OCI-LY1 (cell line): ENCODE data around the gene GHRH.

Experiments used
- H2AFZ ChIP-seq: fragments of 200-600 bp; sonication (generic), shearing (Covaris generic); 2 replicates; pipeline ENCODE4 v1.6.0; 2014; ENCODE audit warnings: antibody characterized with exemption, mild to moderate bottlenecking, low read length
- H3F3A ChIP-seq: fragments of 200-600 bp; sonication (generic), shearing (Covaris generic); 2 replicates; pipeline ENCODE4 v1.6.0; 2014; ENCODE audit warnings: mild to moderate bottlenecking, antibody characterized with exemption, low read length, moderate library complexity; ENCODE audit not compliant: insufficient read depth
- H3K27ac ChIP-seq: fragments of 200-600 bp; sonication (generic); 2 replicates; pipeline ENCODE4 v1.5.1; 2014; ENCODE audit warnings: low read length, mixed run types, mild to moderate bottlenecking, low read depth; ENCODE audit not compliant: poor library complexity, severe bottlenecking
- H3K27me3 ChIP-seq: fragments of 200-600 bp; sonication (generic); 2 replicates; pipeline ENCODE4 v1.6.0; 2014; ENCODE audit warnings: antibody characterized with exemption, mild to moderate bottlenecking, low read length, moderate library complexity; ENCODE audit not compliant: insufficient read depth
- H3K36me3 ChIP-seq: fragments of 200-600 bp; sonication (generic); 2 replicates; pipeline ENCODE4 v1.6.1; 2014; ENCODE audit warnings: mild to moderate bottlenecking, antibody characterized with exemption, low read length, moderate library complexity, mixed read lengths; ENCODE audit not compliant: insufficient read depth
- H3K4me1 ChIP-seq: fragments of 200-600 bp; sonication (generic); 2 replicates; pipeline ENCODE4 v1.5.1; 2014; ENCODE audit warnings: mild to moderate bottlenecking, low read length, moderate library complexity; ENCODE audit not compliant: insufficient read depth, severe bottlenecking
- H3K4me2 ChIP-seq: fragments of 200-600 bp; sonication (generic), shearing (Covaris generic); 2 replicates; pipeline ENCODE4 v1.6.1; 2014; ENCODE audit warnings: low read length
- H3K4me3 ChIP-seq: fragments of 200-600 bp; sonication (generic); 2 replicates; pipeline ENCODE4 v1.5.1; 2014; ENCODE audit warnings: low read length, low read depth, mild to moderate bottlenecking, mixed read lengths; ENCODE audit not compliant: poor library complexity, severe bottlenecking
- H3K79me2 ChIP-seq: fragments of 200-600 bp; shearing (Covaris generic); 2 replicates; pipeline ENCODE4 v1.6.1; 2016; ENCODE audit warnings: mixed run types, low read length, mixed read lengths; ENCODE audit not compliant: insufficient read depth
- H3K9ac ChIP-seq: fragments of 200-600 bp; sonication (generic), shearing (Covaris generic); 2 replicates; pipeline ENCODE4 v1.6.1; 2014; ENCODE audit warnings: mild to moderate bottlenecking, low read length, mixed read lengths
- H3K9me2 ChIP-seq: fragments of 200-600 bp; sonication (generic), shearing (Covaris generic); 2 replicates; pipeline ENCODE4 v1.6.1; 2014; ENCODE audit warnings: low read depth, mild to moderate bottlenecking, low read length, mixed read lengths
- H3K9me3 ChIP-seq: fragments of 200-600 bp; shearing (Covaris generic); 2 replicates; pipeline ENCODE4 v1.6.1; 2014; ENCODE audit warnings: low read length, mixed read lengths
- H4K20me1 ChIP-seq: fragments of 200-600 bp; sonication (generic), shearing (Covaris generic); 2 replicates; pipeline ENCODE4 v1.6.0; 2016; ENCODE audit warnings: mild to moderate bottlenecking, low read length; ENCODE audit not compliant: insufficient read depth
- CTCF ChIP-seq: fragments of 200-600 bp; sonication (generic), shearing (Covaris generic); IDR thresholded peaks from 2 replicates; pipeline ENCODE4 v1.5.1; 2017; ENCODE audit warnings: mild to moderate bottlenecking, antibody characterized with exemption, low read length, moderate library complexity, mixed read lengths
- EZH2 ChIP-seq: fragments of 200-600 bp; sonication (generic), shearing (Covaris generic); IDR thresholded peaks from 2 replicates; pipeline ENCODE4 v1.8.0; 2017; ENCODE audit warnings: borderline replicate concordance, mixed run types, mild to moderate bottlenecking, antibody characterized with exemption, low read length, moderate library complexity, mixed read lengths

GHRH gene

DNA sequence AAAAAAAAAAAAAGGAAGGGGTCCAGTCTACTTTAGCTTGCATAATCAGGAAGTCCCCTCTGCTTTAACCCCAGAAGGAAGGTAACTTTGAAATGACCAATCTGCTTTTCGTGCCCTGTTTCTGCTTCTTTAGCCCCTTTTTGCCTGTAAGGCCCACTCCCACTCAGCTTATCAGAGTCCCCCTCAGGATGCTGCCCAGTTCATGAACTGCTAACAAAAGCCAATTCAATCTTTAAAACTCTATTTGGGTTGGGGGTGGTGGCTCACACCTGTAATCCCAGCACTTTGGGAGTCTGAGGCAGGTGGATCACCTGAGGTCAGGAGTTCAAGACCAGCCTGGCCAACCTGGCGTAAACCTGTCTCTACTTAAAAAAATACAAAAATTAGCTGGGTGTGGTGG is 12.3 kb downstream of the GHRH start:
- Histone ChIP-seq H4K20me1 (no peaks in the 10 kb centered on the region), H3K4me2 (no peak overlapping the region), H3K27me3 (0 out of 2 replicates have a peak, but pooled peaks cover 5% of the 10 kb centered on the region), H3K9me2 (no peaks in the 10 kb centered on the region), H3K4me1 (no peaks in the 10 kb centered on the region), H3K36me3 (no peaks in the 10 kb centered on the region), H3F3A (no peaks in the 10 kb centered on the region), H2AFZ (no peak overlapping the region), H3K4me3 (no peak overlapping the region), H3K79me2 (no peaks in the 10 kb centered on the region), H3K9me3 (no peaks in the 10 kb centered on the region), H3K9ac (no peak overlapping the region), H3K27ac (no peak overlapping the region)
- TF ChIP-seq CTCF (no peak), EZH2 (no peak)

GRCh38 chr20:37247547-37247946 is 14.1 kb downstream of the GHRH start:
- H3K9me2 ChIP-seq: no peaks in the 10 kb centered on the region
- H3K9me3 ChIP-seq: no peaks in the 10 kb centered on the region
- TF ChIP-seq EZH2 (no peak), CTCF (no peak)

DNA sequence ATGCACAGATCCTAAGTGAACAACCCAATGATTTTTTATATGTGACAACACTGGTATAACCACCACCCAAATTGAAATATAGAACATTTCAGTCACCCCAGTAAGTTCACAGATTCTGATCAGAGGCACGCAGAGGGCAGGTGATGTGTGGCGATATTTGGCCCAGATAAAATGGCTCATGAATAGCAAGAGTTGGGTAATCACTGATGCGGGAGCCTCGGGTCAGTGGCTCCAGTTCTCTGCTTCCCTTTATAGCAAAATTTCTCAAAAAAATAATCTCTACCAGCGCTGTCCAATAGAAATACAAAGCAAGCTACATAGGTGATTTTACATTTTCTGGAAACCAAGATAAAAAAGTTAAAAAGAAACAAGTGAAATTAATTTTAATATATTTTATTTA is 14.9 kb downstream of the GHRH start:
- no peak overlapping the region for H2AFZ ChIP-seq
- H3K4me2 ChIP-seq: no peak overlapping the region
- no peaks in the 10 kb centered on the region for H3K79me2 ChIP-seq
- 0 out of 2 replicates have a peak, but pooled peaks cover 5% of the 10 kb centered on the region for H3K27me3 ChIP-seq
- H3F3A ChIP-seq: no peaks in the 10 kb centered on the region
- H3K4me1 ChIP-seq: no peaks in the 10 kb centered on the region
- TF ChIP-seq EZH2 (no peak), CTCF (no peak)
- no peak overlapping the region for H3K4me3 ChIP-seq
- H3K36me3 ChIP-seq: peaks cover 22% of the 10 kb centered on the region
- H4K20me1 ChIP-seq: no peaks in the 10 kb centered on the region
- H3K9ac ChIP-seq: no peak overlapping the region
- no peaks in the 10 kb centered on the region for H3K9me2 ChIP-seq
- H3K27ac ChIP-seq: no peak overlapping the region
- H3K9me3 ChIP-seq: no peaks in the 10 kb centered on the region

More at GRCh38 chr20:37247547-37247946, 14.1 kb downstream of the GHRH start:
- Histone ChIP-seq H3K4me2 (no peak overlapping the region), H3F3A (no peaks in the 10 kb centered on the region), H3K4me1 (no peaks in the 10 kb centered on the region), H3K27ac (no peak overlapping the region), H3K4me3 (no peak overlapping the region), H3K79me2 (no peaks in the 10 kb centered on the region), H3K36me3 (peaks cover 14% of the 10 kb centered on the region), H3K27me3 (0 out of 2 replicates have a peak, but pooled peaks cover 5% of the 10 kb centered on the region), H4K20me1 (no peaks in the 10 kb centered on the region), H2AFZ (no peak overlapping the region), H3K9ac (no peak overlapping the region)
